HG02970 (cell line): ENCODE measurements around the gene SCYL3.

Source experiments
- ATAC-seq: cut with Tn5 transposase; IDR thresholded peaks from one replicate; pipeline ENCODE4 v1.9.1; 2021; ENCODE audit warnings: mild to moderate bottlenecking, moderate library complexity, moderate number of reproducible peaks; ENCODE audit not compliant: unreplicated experiment, low FRiP score

SCYL3 gene

DNA sequence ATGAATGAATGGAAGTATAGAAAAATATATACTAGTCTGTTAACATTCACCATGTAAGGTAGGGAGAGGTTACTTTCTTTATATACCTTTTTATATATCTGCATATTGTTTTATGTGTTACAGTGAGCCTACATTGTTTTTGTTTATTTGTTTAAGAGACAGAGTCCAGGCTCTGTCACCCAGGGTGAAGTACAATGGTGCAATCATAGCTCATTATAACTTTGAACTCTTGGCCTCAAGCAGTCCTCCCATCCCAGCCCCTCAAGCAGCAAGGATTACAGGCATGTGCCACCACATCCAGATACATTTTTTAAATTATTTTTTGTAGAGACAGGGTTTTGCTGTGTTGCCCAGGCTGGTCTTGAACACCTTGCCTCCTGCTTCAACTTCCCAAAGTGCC, 7.4 kb upstream of the SCYL3 start:
- ATAC-seq, result no peak

DNA sequence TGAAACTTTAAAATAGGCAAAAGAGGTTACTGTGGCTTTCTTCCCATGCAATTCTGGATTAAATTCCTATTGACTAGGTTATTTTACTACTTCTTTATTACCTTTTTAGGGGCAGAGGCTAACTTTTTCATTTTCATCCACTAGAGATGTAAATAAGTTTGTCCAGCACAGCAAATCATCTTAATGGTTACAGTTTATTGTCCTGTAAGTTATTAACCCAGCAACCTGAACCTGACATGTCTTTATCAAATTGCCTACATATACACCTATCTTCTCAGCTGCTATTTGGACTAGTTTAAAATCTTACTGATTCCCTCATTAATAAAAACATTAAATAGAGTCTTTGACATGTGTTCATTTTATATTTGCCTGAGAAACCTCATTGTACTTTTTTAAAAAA, 6.9 kb upstream of the SCYL3 start:
- ATAC-seq, result no peak

- no peak for ATAC-seq
These were observed 6.0 kb upstream of the SCYL3 start for GRCh38 chr1:169899519-169900217.

GRCh38 chr1:169896013-169896412, 2.3 kb upstream of the SCYL3 start:
- ATAC-seq, result no peak

GRCh38 chr1:169894424-169895145, 889 bp upstream of the SCYL3 start:
- no peak for ATAC-seq

DNA sequence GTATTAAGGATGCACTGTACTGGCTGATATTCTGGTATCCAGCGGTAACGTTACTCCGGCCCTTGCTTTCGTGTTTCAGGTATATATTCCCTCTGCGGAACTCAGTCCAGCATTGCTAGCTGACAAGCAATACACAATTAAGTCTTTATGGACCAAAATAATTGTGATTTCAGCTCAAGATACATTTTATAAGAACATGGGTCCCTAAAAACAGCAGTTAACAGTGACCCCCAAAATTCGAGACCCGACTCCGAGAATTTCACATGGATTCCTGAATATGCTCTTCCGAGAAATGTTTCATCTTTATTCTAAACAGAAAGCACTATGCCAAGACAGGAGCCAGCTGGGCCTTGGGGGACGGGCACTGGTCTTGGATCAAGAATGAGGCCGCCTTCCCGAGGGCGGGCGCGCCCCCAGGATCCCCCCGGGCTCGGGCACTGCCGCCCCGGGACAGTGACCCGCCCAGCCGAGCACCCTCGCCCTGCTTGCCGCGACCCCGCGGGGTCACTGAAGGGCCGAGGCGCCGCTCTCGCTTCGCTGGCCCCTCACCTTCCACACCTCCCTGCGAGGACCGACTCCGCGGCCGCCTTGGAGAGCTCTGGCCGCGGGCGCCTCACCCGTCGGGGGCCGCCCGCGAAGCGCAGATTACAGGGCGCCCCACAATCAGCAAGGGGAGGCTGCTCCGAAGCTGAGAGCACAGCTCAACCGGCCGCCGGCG, 610 bp downstream of the SCYL3 start:
- no peak for ATAC-seq

DNA sequence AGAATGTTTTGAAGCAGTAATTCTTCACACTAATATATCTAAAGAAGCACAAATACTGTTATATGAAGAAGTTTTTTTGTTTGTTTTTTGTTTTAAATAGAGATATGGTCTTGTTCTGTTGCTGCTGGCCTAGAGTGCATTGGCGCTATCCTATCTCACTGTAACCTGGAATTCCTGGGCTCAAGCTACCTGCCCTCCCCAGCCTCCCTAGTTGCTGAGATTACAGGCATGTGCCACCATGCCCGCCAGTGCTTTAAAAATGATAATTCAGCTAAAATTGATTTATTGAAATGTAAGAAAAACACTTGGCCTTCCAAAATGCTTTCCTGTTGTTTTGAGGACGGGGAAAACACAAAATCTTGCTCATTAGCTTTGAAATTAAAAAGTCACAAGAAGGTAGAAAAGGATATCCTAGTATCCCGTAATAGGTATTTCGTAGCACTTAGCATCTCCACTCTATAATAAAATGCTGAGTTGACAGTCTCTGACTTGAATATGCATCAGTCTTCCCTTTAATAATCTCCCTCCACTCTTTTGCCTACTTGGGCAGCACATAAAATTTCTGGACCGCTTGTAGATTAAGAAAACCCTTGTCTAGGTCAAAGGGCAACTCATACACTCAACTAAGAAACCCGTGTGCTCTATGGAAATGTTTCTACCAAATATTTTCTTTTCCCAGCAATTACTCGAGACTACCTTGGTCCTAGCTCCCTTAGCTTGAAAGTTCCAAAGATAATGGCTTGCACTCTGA, 1.3 kb downstream of the SCYL3 start:
- no peak for ATAC-seq

DNA sequence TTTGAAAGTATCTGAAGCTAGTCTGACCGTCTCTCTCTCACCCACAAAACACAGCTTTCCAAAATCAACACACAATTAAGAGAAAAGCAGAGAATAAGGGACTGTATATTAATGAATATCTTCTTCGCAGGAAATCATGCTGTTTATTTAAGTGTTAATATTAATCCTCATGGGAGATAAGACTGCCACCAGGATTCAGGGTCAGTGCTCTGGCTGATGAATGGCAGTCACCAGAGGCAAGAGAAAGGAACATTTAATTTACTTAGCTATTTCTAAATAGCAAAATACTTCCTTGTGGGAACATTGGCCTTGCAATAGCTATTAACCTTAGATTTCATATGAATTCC, 2.2 kb downstream of the SCYL3 start:
- no peak for ATAC-seq

GRCh38 chr1:169890761-169891538, 2.7 kb downstream of the SCYL3 start:
- no peak for ATAC-seq

- no peak for ATAC-seq
These were observed 3.8 kb downstream of the SCYL3 start for GRCh38 chr1:169889871-169890270.

- no peak for ATAC-seq
These were observed 6.8 kb downstream of the SCYL3 start for GRCh38 chr1:169886931-169887330.

DNA sequence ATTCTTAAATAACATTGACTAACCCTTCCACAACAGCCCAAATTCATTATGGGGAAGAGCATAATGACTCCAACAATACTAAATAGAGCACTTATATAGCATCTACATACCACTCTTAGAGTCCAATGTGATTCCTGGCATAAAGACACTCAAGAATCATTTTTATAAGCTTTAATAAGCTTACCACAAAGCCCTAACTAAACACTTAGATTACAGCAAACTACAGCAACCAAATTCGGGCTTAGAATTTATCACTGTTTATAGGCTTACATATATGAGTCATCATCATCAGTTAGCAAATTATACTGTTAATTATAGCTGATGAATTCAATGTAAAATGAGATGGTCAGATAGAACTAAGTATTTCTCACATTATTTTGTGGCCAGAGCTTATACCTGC, 7.3 kb downstream of the SCYL3 start:
- no peak for ATAC-seq

DNA sequence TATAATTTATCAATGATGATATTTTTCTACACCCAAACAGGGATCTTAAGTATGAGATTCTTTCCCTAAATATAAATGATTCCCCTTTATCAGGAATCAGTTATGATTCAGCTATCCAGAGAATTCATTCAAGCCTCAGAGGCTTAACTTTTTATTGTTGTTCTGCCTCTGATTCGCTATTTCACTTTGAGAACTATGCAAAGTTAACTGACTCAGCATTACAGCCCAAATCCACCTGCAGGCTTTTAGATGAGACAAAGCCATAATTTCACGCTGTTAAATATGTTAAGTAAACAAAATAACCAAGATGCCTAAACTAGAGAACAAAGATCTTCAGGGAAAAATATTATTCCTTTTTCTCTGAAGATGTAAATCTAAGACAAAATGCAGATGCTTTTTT, 8.5 kb downstream of the SCYL3 start:
- ATAC-seq, result no peak

- ATAC-seq, result no peak
These were observed 9.1 kb downstream of the SCYL3 start for GRCh38 chr1:169884634-169885033.

- no peak for ATAC-seq
These were observed 11.6 kb downstream of the SCYL3 start for GRCh38 chr1:169882039-169882511.

DNA sequence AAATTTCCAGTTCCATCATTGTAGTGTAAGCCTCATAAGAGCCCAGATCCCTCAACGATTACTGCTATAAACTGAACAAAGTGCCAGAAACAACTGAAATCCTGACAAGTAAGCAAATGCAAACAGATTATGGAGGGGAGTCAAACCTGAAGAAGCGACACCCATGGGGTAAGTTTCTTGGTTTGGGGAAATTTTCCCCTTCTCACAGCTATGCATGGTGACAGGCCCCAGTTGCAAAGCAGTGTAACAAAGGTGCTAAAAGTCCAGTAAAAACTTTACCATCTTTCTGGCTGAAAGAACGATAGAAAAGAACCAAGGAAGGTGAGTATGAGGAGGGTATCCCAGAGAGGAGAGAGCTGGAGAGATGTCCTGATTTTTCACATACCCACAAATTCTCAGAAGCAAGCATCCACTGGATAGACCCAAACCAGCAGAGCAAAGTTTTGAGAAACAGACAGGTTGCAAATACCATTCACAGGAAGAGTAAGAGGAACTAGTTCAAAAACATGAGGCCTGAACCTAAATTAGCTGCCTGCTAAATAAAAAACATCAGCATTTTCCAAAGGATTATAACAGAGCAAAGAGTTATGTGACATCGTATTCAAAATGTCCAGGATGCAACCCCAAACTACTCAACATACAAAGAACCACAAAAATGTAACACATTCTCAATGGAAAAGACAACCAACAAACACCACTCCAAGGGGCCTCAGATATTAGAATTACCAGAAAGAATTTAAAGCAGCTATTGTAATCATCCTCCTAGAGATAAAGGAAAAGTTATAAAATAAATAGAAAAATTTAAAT, 14.5 kb downstream of the SCYL3 start:
- no peak for ATAC-seq

DNA sequence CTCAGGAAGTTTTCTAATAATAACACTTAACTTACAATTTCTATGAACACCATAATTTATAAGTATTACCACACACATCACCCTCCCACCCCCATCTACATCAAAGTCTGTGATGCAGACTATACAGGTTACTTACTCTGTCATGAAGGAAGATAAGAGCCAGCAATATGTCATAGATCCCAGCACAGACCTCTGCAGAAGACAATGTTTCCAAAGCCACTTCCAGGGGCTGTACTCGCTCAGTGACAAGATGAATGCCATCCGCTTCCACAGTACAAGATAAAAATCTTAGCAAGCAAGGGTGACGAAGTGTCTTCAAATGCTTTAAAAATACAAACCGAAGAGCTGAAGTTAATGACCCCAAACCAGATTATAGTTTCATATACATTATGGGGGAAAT, 15.2 kb downstream of the SCYL3 start:
- no peak for ATAC-seq

GRCh38 chr1:169877800-169878491, 15.8 kb downstream of the SCYL3 start:
- ATAC-seq, result no peak

GRCh38 chr1:169874229-169874628, 19.5 kb downstream of the SCYL3 start:
- no peak for ATAC-seq
